Parathyroid adenoma (tissue), 2 donors: ENCODE measurements around the gene ACOT12.

Source experiments
- H2AFZ ChIP-seq: fragments of 300-600 bp; sonication (generic); one replicate; pipeline ENCODE4 v1.7.0; 2017; ENCODE audit warnings: antibody characterized with exemption, mild to moderate bottlenecking
- H3K27ac ChIP-seq: fragments of 300-600 bp; sonication (generic); one replicate; pipeline ENCODE4 v1.7.0; 2017
- H3K27me3 ChIP-seq: fragments of 300-600 bp; sonication (generic); one replicate; pipeline ENCODE4 v1.7.0; 2017; ENCODE audit warnings: low read length; ENCODE audit not compliant: control insufficient read depth, insufficient read depth
- H3K36me3 ChIP-seq: fragments of 300-600 bp; sonication (generic); one replicate; pipeline ENCODE4 v1.7.0; 2017; ENCODE audit warnings: low read length; ENCODE audit not compliant: control insufficient read depth, insufficient read depth
- H3K4me1 ChIP-seq: fragments of 300-600 bp; sonication (generic); one replicate; pipeline ENCODE4 v1.7.0; 2017; ENCODE audit warnings: control low read depth
- H3K4me2 ChIP-seq: fragments of 300-600 bp; sonication (generic); one replicate; pipeline ENCODE4 v1.7.0; 2017; ENCODE audit warnings: low read length
- H3K4me3 ChIP-seq: fragments of 300-600 bp; sonication (generic); one replicate; pipeline ENCODE4 v1.7.0; 2017; ENCODE audit warnings: low read depth, low read length
- H3K79me2 ChIP-seq: fragments of 300-600 bp; sonication (generic); one replicate; pipeline ENCODE4 v1.7.0; 2017; ENCODE audit warnings: control low read depth
- H3K9ac ChIP-seq: fragments of 300-600 bp; sonication (generic); one replicate; pipeline ENCODE4 v1.7.0; 2017; ENCODE audit warnings: mild to moderate bottlenecking
- H3K9me3 ChIP-seq: fragments of 300-600 bp; sonication (generic); one replicate; pipeline ENCODE4 v1.7.0; 2017; ENCODE audit warnings: low read length; ENCODE audit not compliant: control insufficient read depth
- CTCF ChIP-seq: fragments of 300-600 bp; sonication (generic); IDR thresholded peaks from one replicate; pipeline ENCODE4 v1.7.0; 2017; ENCODE audit warnings: antibody characterized with exemption, mild to moderate bottlenecking
- donor health status: primary hyperparathyroidism.

The ACOT12 gene

GRCh38 chr5:81401266-81401665, 7.3 kb upstream of the ACOT12 start:
- Histone ChIP-seq H3K27me3 (no peaks in the 10 kb centered on the region), H3K79me2 (no peaks in the 10 kb centered on the region), H3K9ac (no peak overlapping the region), H3K4me3 (no peak overlapping the region), H3K9me3 (no peaks in the 10 kb centered on the region), H3K27ac (no peak overlapping the region), H3K36me3 (no peaks in the 10 kb centered on the region), H3K4me1 (no peaks in the 10 kb centered on the region), H2AFZ (no peak overlapping the region), H3K4me2 (no peak overlapping the region)
- TF ChIP-seq CTCF, result no peak

- TF ChIP-seq CTCF, result no peak
Measured at GRCh38 chr5:81400375-81400774, 6.4 kb upstream of the ACOT12 start.

DNA sequence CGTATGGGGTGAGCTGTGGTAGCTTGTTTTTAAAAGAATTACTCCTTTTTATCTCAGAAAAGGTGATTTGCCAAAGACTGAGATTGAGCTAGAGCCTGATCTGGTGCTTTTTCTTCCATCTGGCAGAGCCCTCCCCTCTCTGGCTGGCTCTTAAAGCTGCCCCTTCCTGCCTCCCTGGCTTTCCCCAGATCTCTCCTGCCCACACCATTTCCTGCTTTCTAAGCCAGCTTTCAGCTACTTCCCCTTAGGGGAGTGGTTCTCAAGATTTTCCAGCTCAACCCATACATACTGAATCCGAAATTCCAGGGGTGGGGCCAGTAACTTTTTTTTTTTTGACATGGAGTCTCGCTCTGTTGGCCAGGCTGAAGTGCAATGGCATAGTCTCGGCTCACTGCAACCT, 4.8 kb upstream of the ACOT12 start:
- TF ChIP-seq CTCF, result no peak
- Histone ChIP-seq H2AFZ (no peak overlapping the region), H3K4me1 (no peaks in the 10 kb centered on the region), H3K4me2 (no peak overlapping the region), H3K27me3 (no peaks in the 10 kb centered on the region), H3K9me3 (no peaks in the 10 kb centered on the region), H3K27ac (no peak overlapping the region), H3K79me2 (no peaks in the 10 kb centered on the region), H3K9ac (no peak overlapping the region), H3K4me3 (no peak overlapping the region), H3K36me3 (no peaks in the 10 kb centered on the region)

More at GRCh38 chr5:81400375-81400774, 6.4 kb upstream of the ACOT12 start:
- no peak overlapping the region for H3K4me2 ChIP-seq
- H3K27me3 ChIP-seq, result no peaks in the 10 kb centered on the region
- H3K27ac ChIP-seq, result no peak overlapping the region
- no peak overlapping the region for H3K9ac ChIP-seq
- no peaks in the 10 kb centered on the region for H3K79me2 ChIP-seq
- no peaks in the 10 kb centered on the region for H3K36me3 ChIP-seq
- H2AFZ ChIP-seq, result no peak overlapping the region
- H3K9me3 ChIP-seq, result no peaks in the 10 kb centered on the region
- H3K4me3 ChIP-seq, result no peak overlapping the region
- no peaks in the 10 kb centered on the region for H3K4me1 ChIP-seq

GRCh38 chr5:81397176-81397575, 3.2 kb upstream of the ACOT12 start:
- no peaks in the 10 kb centered on the region for H3K27me3 ChIP-seq
- no peak overlapping the region for H2AFZ ChIP-seq
- no peak overlapping the region for H3K9ac ChIP-seq
- H3K27ac ChIP-seq, result no peak overlapping the region
- no peaks in the 10 kb centered on the region for H3K79me2 ChIP-seq
- H3K9me3 ChIP-seq, result no peaks in the 10 kb centered on the region
- TF ChIP-seq CTCF, result no peak
- H3K4me3 ChIP-seq, result no peak overlapping the region
- no peaks in the 10 kb centered on the region for H3K36me3 ChIP-seq
- H3K4me2 ChIP-seq, result no peak overlapping the region
- no peaks in the 10 kb centered on the region for H3K4me1 ChIP-seq

- H3K4me2 ChIP-seq, result no peak overlapping the region
- TF ChIP-seq CTCF, result no peak
Measured at GRCh38 chr5:81395262-81395661, 1.3 kb upstream of the ACOT12 start.

More at GRCh38 chr5:81395262-81395661, 1.3 kb upstream of the ACOT12 start:
- H3K4me3 ChIP-seq, result no peak overlapping the region
- H2AFZ ChIP-seq, result no peak overlapping the region
- H3K36me3 ChIP-seq, result no peaks in the 10 kb centered on the region
- H3K27ac ChIP-seq, result no peak overlapping the region
- no peaks in the 10 kb centered on the region for H3K4me1 ChIP-seq
- no peaks in the 10 kb centered on the region for H3K27me3 ChIP-seq
- H3K9me3 ChIP-seq, result no peaks in the 10 kb centered on the region
- no peak overlapping the region for H3K9ac ChIP-seq
- H3K79me2 ChIP-seq, result no peaks in the 10 kb centered on the region
